ENCODE data around the gene FBXL4.

The FBXL4 gene

GRCh38 chr6:98824162-98824901 is 123.4 kb downstream of the FBXL4 start:
- no peak for DNase-seq

- no peak for DNase-seq
These were observed 124.2 kb downstream of the FBXL4 start for GRCh38 chr6:98823428-98824161.

GRCh38 chr6:98821756-98822405 is 125.9 kb downstream of the FBXL4 start:
- DNase-seq: no peak
